Transverse colon (tissue), 4 donors: ENCODE measurements around the gene MPRIP. TPM values are rescaled to one million over a fixed set of nuclear protein-coding genes. Genes with fewer than 3 reads are reported as not detected.

Source experiments
- DNase-seq: peaks from one replicate; pipeline ENCODE4 v3.0.0-alpha.2; 2019
- H3K27ac ChIP-seq, 4 donors: fragments of 200-600 bp; sonication (generic); 2 replicates each; pipeline ENCODE4 v1.5.1; 2016 to 2018; ENCODE audit warnings: inconsistent platforms in 4 of 4
- H3K27me3 ChIP-seq: fragments of 200-600 bp; sonication (generic); 2 replicates; pipeline ENCODE4 v1.5.1; 2017; ENCODE audit warnings: inconsistent platforms
- H3K36me3 ChIP-seq, 4 donors: fragments of 200-600 bp; sonication (generic); 2 replicates each; pipeline ENCODE4 v1.5.1; 2017 to 2019; ENCODE audit warnings: inconsistent platforms in 4 of 4
- H3K4me1 ChIP-seq, 4 donors: fragments of 200-600 bp; sonication (generic); 2 replicates each; pipeline ENCODE4 v1.5.1; 2017 to 2020; ENCODE audit warnings: inconsistent platforms in 4 of 4
- H3K4me3 ChIP-seq, 4 donors: fragments of 200-600 bp; sonication (generic); 1 replicate in 1 of 4; 2 replicates in 3 of 4; pipeline versions ENCODE4 v1.5.1 to v1.6.1; 2017 to 2019; ENCODE audit warnings: inconsistent platforms in 4 of 4
- H3K9me3 ChIP-seq, 2 donors: fragments of 200-600 bp; sonication (generic); 2 replicates each; pipeline ENCODE4 v1.5.1; 2017 to 2019; ENCODE audit warnings: inconsistent platforms in 2 of 2
- EP300 ChIP-seq: sonication (generic); formaldehyde crosslinking; IDR thresholded peaks from one replicate; pipeline ENCODE4 v1.6.1; 2017; ENCODE audit warnings: antibody characterized with exemption, low read depth
- POLR2A ChIP-seq: fragments of 450-650 bp; IDR thresholded peaks from one replicate; pipeline ENCODE4 v1.6.1; 2016; ENCODE audit warnings: antibody characterized with exemption, mild to moderate bottlenecking, moderate library complexity
- POLR2AphosphoS5 ChIP-seq, 3 donors: sonication (generic); formaldehyde crosslinking; IDR thresholded peaks; one replicate each; pipeline ENCODE4 v1.6.1; 2016; ENCODE audit warnings: antibody characterized with exemption in 3 of 3
- WGBS, 2 donors: methylation state at CpG; one replicate each; pipeline ENCODE4 v1.1.5; 2018; ENCODE audit warnings: low coverage in 1 of 2; 5-methylcytosine and 5-hydroxymethylcytosine counted together
- in situ Hi-C, 4 donors: fragments of 200-750 bp; cut with MboI; loops; one replicate each; pipeline versions ENCODE4 v1.15.0 to v1.15.1; 2017; ENCODE audit warnings: low sequenced_read_pairs in 3 of 4, low pct_ligation_motif_present in 1 of 4, low pct_unique_long_range_greater_than_20kb in 1 of 4
- intact Hi-C: fragments of 100-400 bp; cut with DNase I; formaldehyde crosslinking; loops from one replicate; pipeline ENCODE4 v1.15.1; 2023; ENCODE audit warnings: low total_unique reads
- total RNA-seq, 4 donors: library from RNA; depleted of rRNA; stranded (reverse); fragments of >200 nt; gene quantifications; one replicate each; pipeline ENCODE4 v1.1.0, GENCODE V29; 2016
- TF ChIP-seq, protein P1 (sequence below), 5 experiments: fragments of 200-600 bp in 3 of 5; fragments of 450-650 bp in 2 of 5; sonication (generic) in 3 of 5; IDR thresholded peaks; 1 replicate in 2 of 5; 2 replicates in 3 of 5; pipeline ENCODE4 v1.5.1; 2016 to 2017; ENCODE audit warnings: antibody characterized with exemption in 5 of 5, inconsistent platforms in 3 of 5, mild to moderate bottlenecking in 2 of 5, moderate library complexity in 1 of 5

MPRIP gene
- total RNA-seq, 4 donors from 2014 or later: 124 to 368 (median 158) TPM

DNA sequence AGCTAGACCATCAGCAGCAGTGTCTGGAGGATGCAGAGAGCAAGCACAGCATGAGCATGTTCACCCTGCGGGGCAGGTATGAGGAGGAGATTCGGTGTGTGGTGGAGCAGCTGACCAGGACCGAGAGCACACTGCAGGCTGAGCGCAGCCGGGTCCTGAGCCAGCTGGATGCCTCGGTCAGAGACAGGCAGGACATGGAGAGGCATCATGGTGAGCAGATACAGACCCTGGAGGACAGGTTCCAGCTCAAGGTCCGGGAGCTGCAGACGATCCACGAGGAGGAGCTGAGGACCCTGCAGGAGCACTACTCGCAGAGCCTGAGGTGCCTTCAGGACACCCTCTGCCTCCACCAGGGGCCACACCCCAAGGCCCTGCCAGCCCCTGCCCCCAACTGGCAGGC, 125.1 kb downstream of the MPRIP start:
- WGBS, 2 donors: 91% methylated on average over 10 of the region's 10 CpGs; no CpG with 5 or more reads in 1 of the 2 donors
- in situ Hi-C loops: no loop called here

DNA sequence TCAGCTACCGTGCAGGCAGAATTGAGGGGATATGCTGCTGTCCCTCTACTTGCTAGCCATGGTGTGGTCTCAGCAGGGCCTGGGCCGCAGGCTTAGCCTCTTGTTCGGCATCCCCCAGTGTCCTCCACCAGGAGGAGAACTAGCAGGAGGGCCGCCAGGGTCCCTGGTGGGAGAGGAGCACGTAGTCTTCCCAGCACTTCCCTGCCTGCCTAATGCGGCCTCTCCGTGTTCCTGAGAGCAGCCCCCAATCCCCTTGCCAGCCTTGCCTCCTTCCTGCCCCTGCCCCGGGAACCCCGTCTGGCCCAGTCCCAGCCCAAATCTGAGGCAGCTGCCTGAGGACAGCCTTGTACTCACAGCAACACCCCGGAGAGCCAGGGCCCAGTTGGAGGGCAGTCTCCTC, 125.7 kb downstream of the MPRIP start:
- 97% methylated on average over 10 of the region's 10 CpGs; no CpG with 5 or more reads in 1 of the 2 donors for WGBS, 2 donors
- no peak for DNase-seq
- intact Hi-C loops (no loop called here), in situ Hi-C loops (no loop called here)
- no peak overlapping the region for H3K27ac ChIP-seq
- no peaks in the 10 kb centered on the region for H3K4me1 ChIP-seq
- TF ChIP-seq POLR2AphosphoS5 (IDR thresholded peaks at IDR 0.05) (no peak), POLR2A (no peak), EP300 (no peak)
- TF ChIP-seq, protein P1, sequence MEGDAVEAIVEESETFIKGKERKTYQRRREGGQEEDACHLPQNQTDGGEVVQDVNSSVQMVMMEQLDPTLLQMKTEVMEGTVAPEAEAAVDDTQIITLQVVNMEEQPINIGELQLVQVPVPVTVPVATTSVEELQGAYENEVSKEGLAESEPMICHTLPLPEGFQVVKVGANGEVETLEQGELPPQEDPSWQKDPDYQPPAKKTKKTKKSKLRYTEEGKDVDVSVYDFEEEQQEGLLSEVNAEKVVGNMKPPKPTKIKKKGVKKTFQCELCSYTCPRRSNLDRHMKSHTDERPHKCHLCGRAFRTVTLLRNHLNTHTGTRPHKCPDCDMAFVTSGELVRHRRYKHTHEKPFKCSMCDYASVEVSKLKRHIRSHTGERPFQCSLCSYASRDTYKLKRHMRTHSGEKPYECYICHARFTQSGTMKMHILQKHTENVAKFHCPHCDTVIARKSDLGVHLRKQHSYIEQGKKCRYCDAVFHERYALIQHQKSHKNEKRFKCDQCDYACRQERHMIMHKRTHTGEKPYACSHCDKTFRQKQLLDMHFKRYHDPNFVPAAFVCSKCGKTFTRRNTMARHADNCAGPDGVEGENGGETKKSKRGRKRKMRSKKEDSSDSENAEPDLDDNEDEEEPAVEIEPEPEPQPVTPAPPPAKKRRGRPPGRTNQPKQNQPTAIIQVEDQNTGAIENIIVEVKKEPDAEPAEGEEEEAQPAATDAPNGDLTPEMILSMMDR (IDR thresholded peaks at IDR 0.05): no peak
- H3K27me3 ChIP-seq: no peaks in the 10 kb centered on the region
- peaks cover 0 to 49% (median 18%) of the 10 kb centered on the region in 4 donors for H3K36me3 ChIP-seq
- no peaks in the 10 kb centered on the region for H3K9me3 ChIP-seq
- H3K4me3 ChIP-seq: no peak overlapping the region

More for the DNA sequence above, 125.1 kb downstream of the MPRIP start:
- Histone ChIP-seq H3K27ac (no peak overlapping the region), H3K27me3 (no peaks in the 10 kb centered on the region), H3K4me3 (no peak overlapping the region), H3K9me3 (no peaks in the 10 kb centered on the region), H3K36me3 (peaks cover 0 to 46% (median 17%) of the 10 kb centered on the region in 4 donors), H3K4me1 (no peaks in the 10 kb centered on the region)
- TF ChIP-seq, protein P1 (IDR thresholded peaks at IDR 0.05): no peak
- TF ChIP-seq POLR2A (no peak), EP300 (no peak), POLR2AphosphoS5 (IDR thresholded peaks at IDR 0.05) (no peak)
- intact Hi-C loops: no loop called here
- DNase-seq: no peak

DNA sequence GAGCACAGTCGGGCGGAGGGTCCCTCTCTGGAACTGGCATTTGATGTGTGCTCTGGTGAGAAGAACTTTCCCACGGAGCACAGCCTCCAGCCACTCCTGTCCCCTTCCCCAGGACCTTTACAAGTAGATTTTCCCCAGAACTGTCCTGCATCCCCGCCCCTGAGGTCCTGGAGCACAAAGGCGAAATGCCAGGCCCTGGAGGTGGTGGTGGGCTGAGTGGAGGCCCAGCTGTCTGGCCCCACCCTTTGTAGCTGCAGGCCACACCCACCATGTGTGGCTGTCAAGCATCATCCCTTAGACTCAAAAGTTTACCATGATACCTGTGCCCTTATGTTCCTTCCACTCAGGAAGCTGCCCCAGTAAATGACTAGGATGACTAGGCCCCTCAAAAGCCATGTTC, 126.1 kb downstream of the MPRIP start:
- 97% methylated on average over 5 of the region's 5 CpGs; no CpG with 5 or more reads in 1 of the 2 donors for WGBS, 2 donors
- Histone ChIP-seq H3K4me1 (no peaks in the 10 kb centered on the region), H3K4me3 (no peak overlapping the region), H3K9me3 (no peaks in the 10 kb centered on the region), H3K27ac (no peak overlapping the region), H3K36me3 (peaks cover 0 to 50% (median 18%) of the 10 kb centered on the region in 4 donors), H3K27me3 (no peaks in the 10 kb centered on the region)
- no peak for TF ChIP-seq POLR2A
- no peak for TF ChIP-seq EP300
- TF ChIP-seq POLR2AphosphoS5 (IDR thresholded peaks at IDR 0.05): no peak
- TF ChIP-seq, protein P1 (IDR thresholded peaks at IDR 0.05): no peak
- in situ Hi-C loops: no loop called here
- DNase-seq: no peak
- intact Hi-C loops: no loop called here

DNA sequence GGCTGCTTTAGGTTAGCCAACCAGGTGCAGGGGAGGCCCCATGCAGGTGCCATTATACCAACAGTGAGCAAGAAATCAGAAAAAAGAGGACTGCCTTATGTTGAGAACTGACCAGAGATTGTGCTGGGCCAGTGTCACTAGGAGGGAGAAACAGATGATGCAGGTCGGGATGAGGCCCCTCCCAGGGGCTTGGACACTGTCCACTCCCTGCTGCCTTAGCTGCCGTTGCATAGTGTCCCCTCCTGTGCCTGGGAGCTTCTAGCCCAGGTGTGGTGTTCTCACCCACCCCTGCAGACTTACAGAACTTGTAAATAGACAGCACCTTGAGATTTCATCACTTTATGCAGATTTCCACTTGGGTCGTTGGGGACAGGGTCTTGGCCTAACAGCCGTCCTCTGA, 127.1 kb downstream of the MPRIP start:
- WGBS, 2 donors: 89% methylated on average over 4 of the region's 4 CpGs; no CpG with 5 or more reads in 1 of the 2 donors
- Histone ChIP-seq H3K27me3 (no peaks in the 10 kb centered on the region), H3K9me3 (no peaks in the 10 kb centered on the region), H3K4me1 (no peaks in the 10 kb centered on the region), H3K4me3 (no peak overlapping the region), H3K36me3 (peaks cover 0 to 54% (median 18%) of the 10 kb centered on the region in 4 donors), H3K27ac (no peak overlapping the region)
- in situ Hi-C loops (no loop called here), intact Hi-C loops (no loop called here)
- no peak for DNase-seq
- TF ChIP-seq EP300: no peak
- no peak for TF ChIP-seq POLR2AphosphoS5 (IDR thresholded peaks at IDR 0.05)
- no peak for TF ChIP-seq POLR2A
- TF ChIP-seq, protein P1 (IDR thresholded peaks at IDR 0.05): no peak
